ENCODE measurements around the gene TRIM10. TPM values are rescaled to one million over a fixed set of nuclear protein-coding genes. Genes with fewer than 3 reads are reported as not detected.

TRIM10 gene
- total and polyA plus RNA-seq, 10 of the 15 experiments (the other 5 are each of a cell fraction or from before 2014, with no cell fraction given): 0.01 TPM; not detected in 9

DNA sequence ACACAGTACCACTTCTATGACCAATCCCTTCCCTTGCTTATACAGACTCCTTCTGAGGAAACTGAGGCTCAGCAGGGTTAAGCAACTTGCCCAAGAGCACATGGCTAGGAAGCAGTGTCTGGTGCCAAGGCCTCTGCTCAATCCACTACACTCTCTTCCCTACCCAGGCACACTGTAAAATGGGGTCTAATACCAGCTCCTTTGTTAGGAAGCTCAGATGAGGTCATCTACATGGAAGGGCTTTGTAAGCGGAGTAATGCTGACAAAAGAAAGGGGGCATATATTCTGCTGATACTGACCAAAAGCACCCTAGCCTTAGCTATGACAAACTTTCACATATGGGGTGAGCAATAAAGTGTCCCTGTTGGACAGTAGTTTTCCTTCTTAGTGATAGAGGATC is 43.1 kb upstream of the TRIM10 start (continued):
- TF ChIP-seq, protein P1, sequence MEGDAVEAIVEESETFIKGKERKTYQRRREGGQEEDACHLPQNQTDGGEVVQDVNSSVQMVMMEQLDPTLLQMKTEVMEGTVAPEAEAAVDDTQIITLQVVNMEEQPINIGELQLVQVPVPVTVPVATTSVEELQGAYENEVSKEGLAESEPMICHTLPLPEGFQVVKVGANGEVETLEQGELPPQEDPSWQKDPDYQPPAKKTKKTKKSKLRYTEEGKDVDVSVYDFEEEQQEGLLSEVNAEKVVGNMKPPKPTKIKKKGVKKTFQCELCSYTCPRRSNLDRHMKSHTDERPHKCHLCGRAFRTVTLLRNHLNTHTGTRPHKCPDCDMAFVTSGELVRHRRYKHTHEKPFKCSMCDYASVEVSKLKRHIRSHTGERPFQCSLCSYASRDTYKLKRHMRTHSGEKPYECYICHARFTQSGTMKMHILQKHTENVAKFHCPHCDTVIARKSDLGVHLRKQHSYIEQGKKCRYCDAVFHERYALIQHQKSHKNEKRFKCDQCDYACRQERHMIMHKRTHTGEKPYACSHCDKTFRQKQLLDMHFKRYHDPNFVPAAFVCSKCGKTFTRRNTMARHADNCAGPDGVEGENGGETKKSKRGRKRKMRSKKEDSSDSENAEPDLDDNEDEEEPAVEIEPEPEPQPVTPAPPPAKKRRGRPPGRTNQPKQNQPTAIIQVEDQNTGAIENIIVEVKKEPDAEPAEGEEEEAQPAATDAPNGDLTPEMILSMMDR (IDR thresholded peaks at IDR 0.05 in 2 of 3, conservative IDR thresholded peaks at IDR 0.05 in 1 of 3; ENCODE audit: control insufficient read depth in 2 of 3, extremely low read depth in 1 of 3, insufficient read depth in 1 of 3, low read depth in 3 of 3, low read length in 3 of 3): no peak
- TF ChIP-seq NR2F1 (conservative IDR thresholded peaks at IDR 0.05) (no peak), DPF2 (IDR thresholded peaks at IDR 0.05) (no peak), NR2C2 (IDR thresholded peaks at IDR 0.05; ENCODE audit: borderline replicate concordance, control insufficient read depth, insufficient read length, low read depth) (no peak), PAX5 (IDR thresholded peaks at IDR 0.05; ENCODE audit: borderline replicate concordance, low read depth, low read length) (no peak), IKZF2 (IDR thresholded peaks at IDR 0.05) (no peak), SMARCA5 (IDR thresholded peaks at IDR 0.05) (no peak), SIN3A (IDR thresholded peaks at IDR 0.05; ENCODE audit: low read depth, low read length) (no peak), MTA3 (IDR thresholded peaks at IDR 0.05; ENCODE audit: borderline replicate concordance, low read length) (no peak)
- TF ChIP-seq, protein P2, sequence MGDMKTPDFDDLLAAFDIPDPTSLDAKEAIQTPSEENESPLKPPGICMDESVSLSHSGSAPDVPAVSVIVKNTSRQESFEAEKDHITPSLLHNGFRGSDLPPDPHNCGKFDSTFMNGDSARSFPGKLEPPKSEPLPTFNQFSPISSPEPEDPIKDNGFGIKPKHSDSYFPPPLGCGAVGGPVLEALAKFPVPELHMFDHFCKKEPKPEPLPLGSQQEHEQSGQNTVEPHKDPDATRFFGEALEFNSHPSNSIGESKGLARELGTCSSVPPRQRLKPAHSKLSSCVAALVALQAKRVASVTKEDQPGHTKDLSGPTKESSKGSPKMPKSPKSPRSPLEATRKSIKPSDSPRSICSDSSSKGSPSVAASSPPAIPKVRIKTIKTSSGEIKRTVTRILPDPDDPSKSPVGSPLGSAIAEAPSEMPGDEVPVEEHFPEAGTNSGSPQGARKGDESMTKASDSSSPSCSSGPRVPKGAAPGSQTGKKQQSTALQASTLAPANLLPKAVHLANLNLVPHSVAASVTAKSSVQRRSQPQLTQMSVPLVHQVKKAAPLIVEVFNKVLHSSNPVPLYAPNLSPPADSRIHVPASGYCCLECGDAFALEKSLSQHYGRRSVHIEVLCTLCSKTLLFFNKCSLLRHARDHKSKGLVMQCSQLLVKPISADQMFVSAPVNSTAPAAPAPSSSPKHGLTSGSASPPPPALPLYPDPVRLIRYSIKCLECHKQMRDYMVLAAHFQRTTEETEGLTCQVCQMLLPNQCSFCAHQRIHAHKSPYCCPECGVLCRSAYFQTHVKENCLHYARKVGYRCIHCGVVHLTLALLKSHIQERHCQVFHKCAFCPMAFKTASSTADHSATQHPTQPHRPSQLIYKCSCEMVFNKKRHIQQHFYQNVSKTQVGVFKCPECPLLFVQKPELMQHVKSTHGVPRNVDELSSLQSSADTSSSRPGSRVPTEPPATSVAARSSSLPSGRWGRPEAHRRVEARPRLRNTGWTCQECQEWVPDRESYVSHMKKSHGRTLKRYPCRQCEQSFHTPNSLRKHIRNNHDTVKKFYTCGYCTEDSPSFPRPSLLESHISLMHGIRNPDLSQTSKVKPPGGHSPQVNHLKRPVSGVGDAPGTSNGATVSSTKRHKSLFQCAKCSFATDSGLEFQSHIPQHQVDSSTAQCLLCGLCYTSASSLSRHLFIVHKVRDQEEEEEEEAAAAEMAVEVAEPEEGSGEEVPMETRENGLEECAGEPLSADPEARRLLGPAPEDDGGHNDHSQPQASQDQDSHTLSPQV (IDR thresholded peaks at IDR 0.05): no peak
